Measurements from ENCODE around the gene RNU4-1.

The RNU4-1 gene

DNA sequence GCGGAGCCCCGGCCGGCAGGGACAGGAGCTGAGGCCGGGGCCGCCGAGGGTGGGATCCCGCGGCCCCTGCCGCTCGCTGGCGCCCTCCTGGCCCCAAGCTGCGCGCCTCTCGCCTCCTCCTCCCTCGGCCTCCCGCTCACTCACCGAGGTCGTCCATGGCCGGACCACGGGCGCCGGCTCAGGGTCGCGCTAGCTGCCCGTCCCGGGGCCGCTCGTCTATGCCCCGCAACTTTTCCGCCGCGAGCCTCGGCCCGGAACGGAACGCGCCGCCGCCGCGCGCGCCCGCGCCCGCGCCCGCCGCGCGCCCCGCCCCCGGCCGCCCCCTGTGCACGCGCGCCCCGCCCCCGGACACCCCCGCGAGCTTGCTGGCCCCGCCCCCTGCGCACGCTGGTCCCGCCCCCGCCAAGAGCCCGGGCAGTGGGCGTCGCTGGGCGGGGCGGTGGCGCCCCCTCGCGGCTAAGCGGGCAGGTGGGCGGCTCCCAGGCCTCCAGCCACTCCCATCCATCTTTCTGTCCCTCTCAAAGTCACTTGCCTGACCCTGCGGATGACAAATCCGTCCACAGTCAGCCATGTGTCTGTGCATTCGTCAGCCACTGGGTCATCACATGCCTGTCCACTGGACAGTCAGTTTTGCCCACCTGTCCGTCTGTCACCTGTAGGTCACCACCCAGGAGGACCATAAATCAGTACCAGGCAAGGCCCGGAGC is 27.4 kb downstream of the RNU4-1 start, which contains the start of gene PXN:
PXN (minus strand) TSS at position 258 of the 707 bp plus-strand sequence; CDS start at position 157, 101 bp downstream.
- Histone ChIP-seq H3K36me3 (replicated peaks; ENCODE audit: insufficient read depth, low read length) (no peaks in the 10 kb centered on the region), H3K9me3 (replicated peaks; ENCODE audit: insufficient read depth, low read length) (no peaks in the 10 kb centered on the region), H3K4me2 (ENCODE audit: low read depth, low read length) (peak within 1 kb of the TSS; percentile 57), H3K27me3 (replicated peaks; ENCODE audit: insufficient read depth, low read length) (no peaks in the 10 kb centered on the region), H3K27ac (ENCODE audit: low read length) (no peak within 1 kb of the TSS), H2AFZ (ENCODE audit: low read length) (peak within 1 kb of the TSS; percentile 69; the same call in 1 of the 2 replicates), H3K9ac (ENCODE audit: low read length) (peak within 1 kb of the TSS; percentile 44; the same call in 1 of the 2 replicates), H3K79me2 (ENCODE audit: low read length) (no peaks in the 10 kb centered on the region), H3F3A (ENCODE audit: insufficient read depth, low read length) (no peaks in the 10 kb centered on the region), H3K9me2 (replicated peaks; ENCODE audit: insufficient read depth, low read length) (no peaks in the 10 kb centered on the region), H4K20me1 (ENCODE audit: insufficient read depth, low read length) (no peaks in the 10 kb centered on the region), H3K4me3 (ENCODE audit: low read length) (peak within 1 kb of the TSS; percentile 63), H3K4me1 (ENCODE audit: low read length) (no peaks in the 10 kb centered on the region)
- TF ChIP-seq EZH2phosphoT487 (IDR thresholded peaks at IDR 0.05; ENCODE audit: low read length), result no peak
- no peak for TF ChIP-seq EZH2 (optimal IDR thresholded peaks at IDR 0.05; ENCODE audit: low read depth, low read length)
- TF ChIP-seq, protein P1, sequence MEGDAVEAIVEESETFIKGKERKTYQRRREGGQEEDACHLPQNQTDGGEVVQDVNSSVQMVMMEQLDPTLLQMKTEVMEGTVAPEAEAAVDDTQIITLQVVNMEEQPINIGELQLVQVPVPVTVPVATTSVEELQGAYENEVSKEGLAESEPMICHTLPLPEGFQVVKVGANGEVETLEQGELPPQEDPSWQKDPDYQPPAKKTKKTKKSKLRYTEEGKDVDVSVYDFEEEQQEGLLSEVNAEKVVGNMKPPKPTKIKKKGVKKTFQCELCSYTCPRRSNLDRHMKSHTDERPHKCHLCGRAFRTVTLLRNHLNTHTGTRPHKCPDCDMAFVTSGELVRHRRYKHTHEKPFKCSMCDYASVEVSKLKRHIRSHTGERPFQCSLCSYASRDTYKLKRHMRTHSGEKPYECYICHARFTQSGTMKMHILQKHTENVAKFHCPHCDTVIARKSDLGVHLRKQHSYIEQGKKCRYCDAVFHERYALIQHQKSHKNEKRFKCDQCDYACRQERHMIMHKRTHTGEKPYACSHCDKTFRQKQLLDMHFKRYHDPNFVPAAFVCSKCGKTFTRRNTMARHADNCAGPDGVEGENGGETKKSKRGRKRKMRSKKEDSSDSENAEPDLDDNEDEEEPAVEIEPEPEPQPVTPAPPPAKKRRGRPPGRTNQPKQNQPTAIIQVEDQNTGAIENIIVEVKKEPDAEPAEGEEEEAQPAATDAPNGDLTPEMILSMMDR (IDR thresholded peaks at IDR 0.05; ENCODE audit: low read length), result peak; percentile 50
- peak; percentile 56 for DNase-seq

DNA sequence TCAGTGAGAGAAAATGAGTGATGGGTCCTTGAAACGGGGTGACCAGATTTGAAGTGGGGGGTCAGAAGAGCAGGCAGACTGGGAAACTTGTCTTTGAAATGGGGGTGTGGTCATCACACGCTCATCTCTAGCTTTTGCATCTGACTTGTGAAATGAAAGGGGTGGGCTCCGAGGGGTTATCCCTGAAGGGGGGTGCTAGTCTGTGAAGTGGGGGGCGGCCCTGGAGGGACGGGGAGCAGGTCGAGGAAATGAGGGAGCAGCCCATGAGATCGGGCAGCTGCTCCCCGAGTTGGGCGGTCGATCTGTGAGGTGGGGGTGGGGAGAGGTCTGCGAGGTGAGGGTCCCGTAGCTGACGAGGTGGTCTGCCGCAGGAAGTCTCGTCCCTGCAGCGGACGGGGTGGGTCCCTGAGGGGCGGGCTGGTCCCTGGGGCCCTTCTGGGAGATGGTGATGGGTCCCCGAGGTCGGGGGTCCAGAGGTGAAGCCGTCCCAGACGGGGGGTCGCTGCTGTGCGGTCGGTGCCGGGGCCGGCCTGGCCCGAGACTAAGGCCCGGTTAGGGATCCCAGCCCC is 28.0 kb downstream of the RNU4-1 start:
- H3K9me3 ChIP-seq (replicated peaks; ENCODE audit: insufficient read depth, low read length), result no peaks in the 10 kb centered on the region
- no peaks in the 10 kb centered on the region for H4K20me1 ChIP-seq (ENCODE audit: insufficient read depth, low read length)
- peak overlapping the region; percentile 57 for H3K4me2 ChIP-seq (ENCODE audit: low read depth, low read length)
- H3F3A ChIP-seq (ENCODE audit: insufficient read depth, low read length), result no peaks in the 10 kb centered on the region
- TF ChIP-seq EZH2phosphoT487 (IDR thresholded peaks at IDR 0.05; ENCODE audit: low read length), result no peak
- TF ChIP-seq, protein P1 (IDR thresholded peaks at IDR 0.05; ENCODE audit: low read length), result no peak
- no peak for TF ChIP-seq EZH2 (optimal IDR thresholded peaks at IDR 0.05; ENCODE audit: low read depth, low read length)
- no peak for DNase-seq
- H2AFZ ChIP-seq (ENCODE audit: low read length), result 0 out of 2 replicates have a peak overlapping the region, but pooled peaks have one; percentile 31
- no peaks in the 10 kb centered on the region for H3K79me2 ChIP-seq (ENCODE audit: low read length)
- peak overlapping the region; percentile 44; the same call in 1 of the 2 replicates for H3K9ac ChIP-seq (ENCODE audit: low read length)
- H3K36me3 ChIP-seq (replicated peaks; ENCODE audit: insufficient read depth, low read length), result no peaks in the 10 kb centered on the region
- no peaks in the 10 kb centered on the region for H3K9me2 ChIP-seq (replicated peaks; ENCODE audit: insufficient read depth, low read length)
- no peak overlapping the region for H3K27ac ChIP-seq (ENCODE audit: low read length)
- H3K4me3 ChIP-seq (ENCODE audit: low read length), result peak overlapping the region; percentile 63
- no peaks in the 10 kb centered on the region for H3K27me3 ChIP-seq (replicated peaks; ENCODE audit: insufficient read depth, low read length)
- no peaks in the 10 kb centered on the region for H3K4me1 ChIP-seq (ENCODE audit: low read length)

DNA sequence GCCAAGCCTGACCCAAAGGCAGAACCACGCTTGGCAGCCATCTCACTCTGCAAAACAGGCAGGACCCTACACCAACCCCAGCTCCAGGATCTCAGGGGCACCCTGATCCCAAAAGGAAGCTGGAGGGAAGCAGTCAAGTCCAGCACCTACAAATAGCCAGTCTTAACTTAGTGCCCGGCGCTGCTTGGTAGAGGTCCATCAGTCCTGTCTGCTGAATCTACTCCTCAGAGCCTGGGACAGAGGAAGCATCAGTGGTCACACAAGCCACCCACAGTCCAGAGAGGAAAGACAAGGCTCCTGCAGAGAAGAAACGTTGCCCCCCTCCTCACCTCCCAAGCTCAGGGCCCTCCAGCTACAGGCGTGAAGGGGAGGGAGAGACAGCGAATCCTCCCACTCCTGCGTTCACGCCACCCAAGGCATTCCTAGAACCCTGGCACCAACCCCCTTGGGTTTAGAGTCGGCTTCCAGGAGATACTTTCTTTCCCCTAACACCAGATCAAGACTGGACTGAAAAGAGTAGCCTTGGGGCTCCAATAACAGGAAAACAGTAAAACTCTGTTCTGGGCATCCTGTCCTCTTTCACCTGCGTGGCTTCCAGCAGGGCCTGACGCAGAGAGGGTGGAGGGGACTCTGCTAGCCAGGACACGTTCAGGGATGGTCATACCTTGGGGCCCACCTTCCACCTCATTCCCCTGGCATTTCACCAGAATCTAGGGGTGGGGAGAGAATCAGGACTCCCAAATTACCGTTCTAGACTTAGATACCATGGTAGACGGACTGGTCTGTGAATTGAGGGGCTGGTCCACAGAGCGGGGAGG is 28.7 kb downstream of the RNU4-1 start:
- Histone ChIP-seq H3K9ac (ENCODE audit: low read length) (no peak overlapping the region), H3K27ac (ENCODE audit: low read length) (no peak overlapping the region), H3K79me2 (ENCODE audit: low read length) (no peaks in the 10 kb centered on the region), H3F3A (ENCODE audit: insufficient read depth, low read length) (no peaks in the 10 kb centered on the region), H3K9me2 (replicated peaks; ENCODE audit: insufficient read depth, low read length) (no peaks in the 10 kb centered on the region), H3K36me3 (replicated peaks; ENCODE audit: insufficient read depth, low read length) (no peaks in the 10 kb centered on the region), H2AFZ (ENCODE audit: low read length) (no peak overlapping the region), H3K9me3 (replicated peaks; ENCODE audit: insufficient read depth, low read length) (no peaks in the 10 kb centered on the region), H3K4me1 (ENCODE audit: low read length) (no peaks in the 10 kb centered on the region), H3K27me3 (replicated peaks; ENCODE audit: insufficient read depth, low read length) (no peaks in the 10 kb centered on the region), H3K4me3 (ENCODE audit: low read length) (no peak overlapping the region), H3K4me2 (ENCODE audit: low read depth, low read length) (no peak overlapping the region), H4K20me1 (ENCODE audit: insufficient read depth, low read length) (no peaks in the 10 kb centered on the region)
- TF ChIP-seq, protein P1 (IDR thresholded peaks at IDR 0.05; ENCODE audit: low read length), result no peak
- no peak for TF ChIP-seq EZH2phosphoT487 (IDR thresholded peaks at IDR 0.05; ENCODE audit: low read length)
- TF ChIP-seq EZH2 (optimal IDR thresholded peaks at IDR 0.05; ENCODE audit: low read depth, low read length), result no peak
- no peak for DNase-seq
